Epithelial cell of proximal tubule (primary cell): ENCODE data around the gene CPT2. TPM values are rescaled to one million over a fixed set of nuclear protein-coding genes. Genes with fewer than 3 reads are reported as not detected.
A peak's percentile ranks its signal among the peaks of the same experiment; 100 is the strongest.

Experiments used
- DNase-seq: peaks from one replicate; pipeline ENCODE4 v3.0.0-alpha.2; 2011; ENCODE audit warnings: low read depth
- H3K4me3 ChIP-seq: 2 replicates; pipeline ENCODE4 v1.5.1; 2011; ENCODE audit warnings: low read depth, mild to moderate bottlenecking, low read length
- total RNA-seq: library from RNA; depleted of rRNA; stranded (reverse); fragments of >200 nt; gene quantifications from 2 replicates; pipeline ENCODE4 v1.2.3, GENCODE V29; 2015
- TF ChIP-seq, protein P1 (sequence below): conservative IDR thresholded peaks from 2 replicates; pipeline ENCODE4 v1.5.1; 2012; ENCODE audit warnings: low read depth, mild to moderate bottlenecking, low read length

CPT2 gene
- 11.9 and 17.4 TPM in 2 replicates for total RNA-seq

DNA sequence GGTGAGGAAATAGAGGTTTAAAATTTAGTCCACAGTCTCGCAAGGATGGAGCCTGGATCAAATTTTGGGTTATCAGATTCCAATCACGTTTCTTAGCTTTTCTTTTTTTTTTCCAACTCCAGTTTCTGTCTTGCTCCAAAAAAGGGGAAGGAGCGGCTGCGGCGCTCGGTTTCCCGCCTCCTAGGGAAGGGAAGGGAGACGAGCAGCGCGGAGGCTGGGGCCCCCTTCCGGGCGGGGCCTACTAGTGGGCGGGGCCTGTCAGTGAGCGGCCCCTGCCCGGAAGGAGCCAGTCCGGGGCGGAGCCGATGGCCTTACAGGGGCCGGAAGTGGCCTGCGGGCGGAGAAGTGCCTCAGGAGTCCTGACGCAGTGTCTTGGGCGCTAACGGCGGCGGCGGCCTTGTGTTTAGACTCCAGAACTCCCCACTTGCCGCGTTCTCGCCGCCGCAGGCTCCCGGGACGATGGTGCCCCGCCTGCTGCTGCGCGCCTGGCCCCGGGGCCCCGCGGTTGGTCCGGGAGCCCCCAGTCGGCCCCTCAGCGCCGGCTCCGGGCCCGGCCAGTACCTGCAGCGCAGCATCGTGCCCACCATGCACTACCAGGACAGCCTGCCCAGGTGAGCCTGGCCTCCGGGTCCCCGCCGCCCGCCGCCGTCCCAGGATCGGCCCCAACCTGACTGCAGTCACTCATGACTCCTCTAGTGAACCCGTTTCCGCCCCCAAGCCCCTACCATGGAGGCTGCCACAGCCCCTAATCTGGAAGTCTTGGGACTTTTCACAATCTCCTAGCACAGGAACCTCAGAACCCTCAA lies at the start of gene CPT2:
TSS of gene CPT2 (plus strand) at position 340 of the 806 bp plus-strand sequence. CDS start at position 460, 120 bp downstream.
- TF ChIP-seq, protein P1, sequence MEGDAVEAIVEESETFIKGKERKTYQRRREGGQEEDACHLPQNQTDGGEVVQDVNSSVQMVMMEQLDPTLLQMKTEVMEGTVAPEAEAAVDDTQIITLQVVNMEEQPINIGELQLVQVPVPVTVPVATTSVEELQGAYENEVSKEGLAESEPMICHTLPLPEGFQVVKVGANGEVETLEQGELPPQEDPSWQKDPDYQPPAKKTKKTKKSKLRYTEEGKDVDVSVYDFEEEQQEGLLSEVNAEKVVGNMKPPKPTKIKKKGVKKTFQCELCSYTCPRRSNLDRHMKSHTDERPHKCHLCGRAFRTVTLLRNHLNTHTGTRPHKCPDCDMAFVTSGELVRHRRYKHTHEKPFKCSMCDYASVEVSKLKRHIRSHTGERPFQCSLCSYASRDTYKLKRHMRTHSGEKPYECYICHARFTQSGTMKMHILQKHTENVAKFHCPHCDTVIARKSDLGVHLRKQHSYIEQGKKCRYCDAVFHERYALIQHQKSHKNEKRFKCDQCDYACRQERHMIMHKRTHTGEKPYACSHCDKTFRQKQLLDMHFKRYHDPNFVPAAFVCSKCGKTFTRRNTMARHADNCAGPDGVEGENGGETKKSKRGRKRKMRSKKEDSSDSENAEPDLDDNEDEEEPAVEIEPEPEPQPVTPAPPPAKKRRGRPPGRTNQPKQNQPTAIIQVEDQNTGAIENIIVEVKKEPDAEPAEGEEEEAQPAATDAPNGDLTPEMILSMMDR = no peak
- DNase-seq = no peak
- H3K4me3 ChIP-seq = peak within 1 kb of the TSS; percentile 98

DNA sequence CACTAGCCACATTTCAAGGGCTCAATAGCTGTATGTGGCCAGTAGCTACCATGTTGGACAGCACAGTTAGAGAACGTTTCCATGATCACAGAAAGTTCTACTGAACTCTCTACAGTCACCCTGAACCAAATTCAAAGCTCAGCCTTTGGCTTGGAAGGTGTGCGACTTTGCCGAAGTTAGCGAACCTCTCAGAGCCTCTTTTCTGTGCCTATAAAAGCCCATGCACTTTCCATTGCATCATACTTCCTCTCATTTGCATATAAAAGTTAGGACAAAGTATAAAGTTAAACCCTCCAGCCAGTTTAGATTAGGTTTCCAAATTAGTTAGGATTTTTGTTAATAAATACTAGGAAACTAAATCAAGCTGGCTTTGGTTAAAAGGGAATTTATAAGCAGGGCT lies 49.5 kb upstream of the CPT2 start:
- H3K4me3 ChIP-seq = no peak overlapping the region
- TF ChIP-seq, protein P1 = no peak
- DNase-seq = no peak

DNA sequence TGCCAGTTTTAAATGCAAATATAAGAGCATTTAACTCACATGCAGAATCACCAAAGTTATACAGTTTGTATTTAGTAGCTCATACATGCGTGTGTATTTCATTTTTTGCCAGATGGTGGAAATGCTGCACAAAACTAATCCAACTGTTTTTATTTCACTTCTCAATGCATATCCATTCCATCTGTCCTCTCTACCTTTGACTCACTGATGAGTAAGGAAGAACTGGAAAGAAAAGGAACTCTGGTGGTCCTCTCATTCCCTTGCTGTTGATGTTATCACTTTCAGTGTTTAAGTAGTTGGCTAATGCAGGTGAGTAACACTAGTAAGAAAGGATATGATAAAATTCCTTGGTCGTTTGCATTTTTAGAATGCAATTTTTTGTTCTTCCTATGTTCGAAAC lies 48.5 kb upstream of the CPT2 start:
- TF ChIP-seq, protein P1 = no peak
- no peak overlapping the region for H3K4me3 ChIP-seq
- no peak for DNase-seq

DNA sequence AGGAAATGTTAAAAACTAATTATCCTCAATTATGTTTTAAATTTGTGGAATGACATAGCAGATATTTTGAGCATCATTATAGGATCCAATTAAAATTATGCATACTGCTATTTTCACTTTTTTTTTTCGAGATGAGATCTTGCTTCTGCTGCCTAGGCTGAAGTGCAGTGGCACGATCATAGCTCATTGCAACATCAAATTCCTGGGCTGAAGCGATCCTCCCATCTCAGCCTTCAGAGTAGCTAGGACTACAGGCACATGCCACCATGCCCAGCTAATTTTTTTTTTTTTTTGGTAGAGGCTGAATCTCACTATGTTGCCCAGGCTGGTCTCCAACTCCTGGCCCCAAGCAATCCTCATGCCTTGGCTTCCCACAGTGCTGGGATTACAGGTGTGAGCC lies 42.9 kb upstream of the CPT2 start:
- DNase-seq = no peak
- TF ChIP-seq, protein P1 = no peak
- no peak overlapping the region for H3K4me3 ChIP-seq

DNA sequence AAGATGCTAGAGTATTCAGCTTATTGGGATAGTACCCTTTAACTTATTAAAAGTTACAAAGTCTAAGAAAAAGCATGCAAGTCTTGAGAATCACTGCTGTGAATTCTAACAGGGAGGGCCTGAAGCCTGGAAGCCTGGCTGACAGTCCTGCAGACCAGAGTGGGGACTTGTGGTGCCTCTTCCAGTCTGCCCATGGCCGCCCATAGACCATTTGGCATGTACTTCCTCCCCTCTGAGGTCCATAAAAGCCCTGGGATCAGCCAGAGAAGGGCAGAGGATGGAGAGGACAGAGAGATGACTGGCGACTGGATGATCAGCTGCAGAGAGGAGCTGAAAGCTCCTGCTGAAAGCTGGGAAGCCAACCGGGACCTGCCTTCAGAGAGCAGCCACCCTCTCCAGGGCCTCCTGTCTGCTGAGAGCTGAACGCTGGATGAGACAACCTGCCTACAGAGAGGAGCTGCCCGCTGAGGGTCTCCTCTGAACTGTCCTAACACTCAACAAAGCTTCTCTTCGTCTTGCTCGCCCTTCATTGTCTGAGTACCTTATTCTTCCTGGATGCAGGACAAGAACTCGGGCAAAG lies 41.7 kb upstream of the CPT2 start:
- H3K4me3 ChIP-seq = no peak overlapping the region
- no peak for DNase-seq
- TF ChIP-seq, protein P1 = no peak

DNA sequence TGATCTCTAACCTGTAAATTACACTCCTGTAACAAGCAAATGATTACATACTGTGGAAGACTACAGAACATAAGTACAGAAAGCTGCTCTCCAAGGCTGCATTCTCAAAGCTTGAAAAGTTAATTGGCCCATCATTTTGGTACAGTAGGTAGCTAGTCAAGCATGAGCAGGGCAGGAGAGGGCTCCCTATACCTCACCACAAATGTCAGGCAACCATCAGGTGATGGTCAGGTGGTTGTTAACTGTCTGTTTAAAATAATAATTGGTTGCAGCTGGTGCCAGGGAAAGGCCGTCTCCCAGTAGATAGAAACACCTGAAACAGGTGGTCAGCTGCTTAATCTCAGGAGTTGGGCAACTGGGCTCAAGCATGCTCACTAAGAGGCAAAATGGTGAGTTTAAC lies 41.1 kb upstream of the CPT2 start:
- DNase-seq = no peak
- H3K4me3 ChIP-seq = no peak overlapping the region
- TF ChIP-seq, protein P1 = peak; percentile 16
